Measurements from ENCODE around the gene TSEN15. TPM values are rescaled to one million over a fixed set of nuclear protein-coding genes. Genes with fewer than 3 reads are reported as not detected.

Gene TSEN15
- total and polyA plus RNA-seq, 9 of the 15 experiments (the other 6 are each of a cell fraction or from before 2014, with no cell fraction given): 25.6 to 121 (median 91.3) TPM

- 0 out of 2 replicates have a peak, but pooled peaks have one; percentile 41 for TF ChIP-seq FOXP4 (CRISPR knock-in tag; IDR thresholded peaks at IDR 0.05; ENCODE audit: borderline replicate concordance)
- TF ChIP-seq MYNN (IDR thresholded peaks at IDR 0.05): no peak
- TF ChIP-seq MYNN (CRISPR knock-in tag; IDR thresholded peaks at IDR 0.05): no peak
- TF ChIP-seq ZNF146 (CRISPR knock-in tag; IDR thresholded peaks at IDR 0.05; ENCODE audit: unreplicated experiment): no peak
- TF ChIP-seq NFIX (CRISPR knock-in tag; IDR thresholded peaks at IDR 0.05; ENCODE audit: low read depth): no peak
- no peak for TF ChIP-seq ZNF3 (CRISPR knock-in tag; IDR thresholded peaks at IDR 0.05)
- TF ChIP-seq MEF2A (IDR thresholded peaks at IDR 0.05; ENCODE audit: control insufficient read depth, low read depth, low read length): 0 out of 2 replicates have a peak, but pooled peaks have one; percentile 46
- peak; percentile 27 to 61; a peak in 1 of 4 replicates for TF ChIP-seq TBL1XR1 (IDR thresholded peaks at IDR 0.05; ENCODE audit: low read length in 2 of 2)
- peak; percentile 86 to 92 for TF ChIP-seq E2F6 (IDR thresholded peaks at IDR 0.05; ENCODE audit: borderline replicate concordance in 1 of 2, extremely low read depth in 1 of 2, insufficient read depth in 1 of 2, insufficient read length in 1 of 2, low read depth in 1 of 2, low read length in 1 of 2, poor library complexity in 1 of 2, severe bottlenecking in 1 of 2)
- peak; percentile 87; the same call in 1 of the 2 replicates for TF ChIP-seq THAP7 (CRISPR knock-in tag; IDR thresholded peaks at IDR 0.05)
- TF ChIP-seq BCLAF1 (IDR thresholded peaks at IDR 0.05; ENCODE audit: borderline replicate concordance in 1 of 2, control insufficient read depth in 1 of 2, low read depth in 2 of 2, low read length in 1 of 2): peak in 1 of 2 experiments; percentile 75; a peak in 1 of 4 replicates
- TF ChIP-seq SIRT6 (IDR thresholded peaks at IDR 0.05; ENCODE audit: low read depth, low read length): no peak
- peak; percentile 84 for TF ChIP-seq ZNF583 (CRISPR knock-in tag; IDR thresholded peaks at IDR 0.05)
- peak; percentile 84 for TF ChIP-seq SUPT5H (IDR thresholded peaks at IDR 0.05)
- no peak for TF ChIP-seq TSHZ1 (CRISPR knock-in tag; IDR thresholded peaks at IDR 0.05)
Measured at GRCh38 chr1:184051485-184052193, at the start of gene TSEN15 (continued).

Data from K562 (cell line).